GM12892 (cell line): ENCODE measurements around the gene FAAP100.

ENCODE experiments used
- DNase-seq: peaks from one replicate; pipeline ENCODE4 v3.0.0; 2011; ENCODE audit not compliant: insufficient read length
- FAIRE-seq: peaks from 2 replicates; lab custom pipeline; 2011; peaks lifted over from hg19 to GRCh38; lab: Jason Lieb, UNC
- POLR2A ChIP-seq: IDR thresholded peaks from 2 replicates; pipeline ENCODE4 v1.6.1; 2011; ENCODE audit warnings: low read depth, low read length, control low read depth
- POLR2AphosphoS5 ChIP-seq: IDR thresholded peaks from 2 replicates; pipeline ENCODE4 v1.6.1; 2011; ENCODE audit warnings: low read depth, low read length, control low read depth
- TAF1 ChIP-seq: IDR thresholded peaks from 2 replicates; pipeline ENCODE4 v1.6.1; 2011; ENCODE audit warnings: low read depth, mild to moderate bottlenecking, control low read depth, low read length, borderline replicate concordance

Gene FAAP100

DNA sequence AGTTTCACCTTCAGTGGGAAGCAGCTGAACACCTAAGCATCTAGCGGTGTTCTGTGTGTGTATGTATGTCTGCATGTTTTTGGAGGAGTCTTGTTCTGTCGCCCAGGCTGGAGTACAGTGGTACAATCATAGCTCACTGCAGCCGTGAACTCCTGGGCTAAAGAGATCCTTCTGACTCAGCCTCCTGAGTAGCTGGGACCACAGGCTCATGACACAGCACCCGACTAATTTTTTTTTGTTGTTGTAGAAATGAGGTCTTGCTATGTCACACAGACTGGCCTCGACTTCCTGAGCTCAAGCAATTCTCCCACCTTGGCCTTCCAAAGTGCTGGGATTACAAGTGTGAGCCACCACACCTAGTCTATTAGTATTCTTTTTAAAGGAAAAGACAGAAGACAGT, 30.2 kb upstream of the FAAP100 start:
- no peak for FAIRE-seq
- no peak for DNase-seq
- no peak for TF ChIP-seq POLR2A
- no peak for TF ChIP-seq TAF1
- no peak for TF ChIP-seq POLR2AphosphoS5

DNA sequence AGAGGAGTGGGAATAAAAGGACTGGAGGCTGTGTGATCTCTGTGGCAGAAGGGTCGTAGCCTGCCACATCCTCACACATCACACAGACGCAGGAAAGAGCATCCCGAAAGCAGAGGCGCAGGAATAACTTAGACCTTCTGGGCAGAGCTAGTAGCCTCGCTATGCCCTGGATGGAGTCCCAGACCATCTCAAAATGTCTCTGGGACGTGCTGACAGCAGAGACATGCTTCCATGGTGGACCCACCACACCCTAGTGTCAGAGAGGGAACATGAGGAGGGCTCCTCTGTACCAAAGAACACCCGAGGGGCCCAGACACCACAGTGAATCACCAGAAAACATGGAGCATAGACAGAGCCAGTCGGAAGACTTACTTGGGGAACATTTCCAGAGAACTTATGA, 29.6 kb upstream of the FAAP100 start:
- FAIRE-seq (no peak), DNase-seq (no peak)
- TF ChIP-seq POLR2A (no peak), POLR2AphosphoS5 (no peak), TAF1 (no peak)

DNA sequence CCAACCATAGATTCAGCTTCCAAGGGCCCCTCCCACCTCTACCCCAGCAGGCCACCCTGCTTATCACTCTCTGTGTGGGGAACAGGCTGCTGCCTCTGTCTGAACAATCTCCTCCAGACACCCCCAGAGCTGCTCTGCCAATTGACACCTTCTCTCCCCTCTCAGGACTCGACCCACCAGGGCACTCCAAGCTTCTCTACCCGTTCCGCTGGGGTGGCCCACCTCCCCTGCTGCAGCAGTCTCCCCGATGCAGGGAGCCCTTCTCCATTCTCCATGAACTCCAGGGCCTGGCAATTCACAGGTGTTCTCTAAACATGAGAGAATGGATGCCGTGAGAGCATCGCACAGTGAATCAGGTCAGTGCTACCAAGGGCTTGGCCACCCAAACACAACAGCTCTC, 28.3 kb upstream of the FAAP100 start:
- DNase-seq (no peak), FAIRE-seq (no peak)

DNA sequence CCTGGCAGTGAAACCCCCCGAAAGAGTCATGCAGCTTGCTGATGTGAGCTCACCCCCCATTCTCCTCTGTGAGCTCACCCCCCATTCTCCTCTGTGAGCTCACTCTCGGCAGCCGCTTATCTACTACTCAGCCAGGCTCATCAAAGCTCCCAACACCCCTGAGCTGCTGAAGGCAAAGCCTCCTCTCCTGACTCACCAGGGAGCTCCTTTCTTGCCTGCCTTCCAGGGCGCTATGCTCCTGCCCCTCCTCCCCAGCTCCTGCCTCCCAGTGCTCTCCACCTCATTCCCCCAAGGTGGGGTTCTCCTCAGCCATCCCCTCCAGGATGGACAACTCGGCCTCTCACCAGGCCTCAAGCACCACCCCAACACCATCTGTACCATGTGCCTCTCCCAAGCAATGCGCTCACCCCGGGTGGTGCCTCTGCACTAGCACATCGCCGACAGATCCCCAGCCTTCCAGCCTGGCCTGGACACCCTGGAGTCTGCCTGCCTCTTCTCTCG, 27.7 kb upstream of the FAAP100 start:
- no peak for FAIRE-seq

More for the DNA sequence above, 28.3 kb upstream of the FAAP100 start:
- TF ChIP-seq POLR2A (no peak), POLR2AphosphoS5 (no peak), TAF1 (no peak)

DNA sequence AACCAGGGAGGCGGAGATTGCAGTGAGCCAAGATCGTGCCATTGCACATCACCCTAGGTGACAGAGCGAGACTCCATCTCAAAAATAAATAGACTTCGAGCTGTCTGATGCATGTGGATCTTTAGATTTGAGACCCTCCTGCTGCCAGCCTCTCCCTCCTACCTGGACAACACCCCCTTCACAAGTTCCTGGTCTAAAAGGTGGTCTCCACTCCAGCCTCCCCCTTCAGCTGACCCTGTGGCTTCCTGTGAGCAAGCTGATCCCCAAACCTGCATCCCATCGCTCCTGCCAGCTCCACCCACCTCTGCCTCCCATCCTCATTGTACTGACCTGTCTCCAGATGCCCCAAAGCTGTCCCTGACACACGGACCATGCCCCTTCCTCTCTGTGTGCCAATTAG, 27.1 kb upstream of the FAAP100 start:
- FAIRE-seq, result no peak
- TF ChIP-seq POLR2A (no peak), POLR2AphosphoS5 (no peak), TAF1 (no peak)
- DNase-seq, result no peak

More for the DNA sequence above, 27.7 kb upstream of the FAAP100 start:
- DNase-seq, result no peak
- TF ChIP-seq POLR2AphosphoS5 (no peak), POLR2A (no peak), TAF1 (no peak)

DNA sequence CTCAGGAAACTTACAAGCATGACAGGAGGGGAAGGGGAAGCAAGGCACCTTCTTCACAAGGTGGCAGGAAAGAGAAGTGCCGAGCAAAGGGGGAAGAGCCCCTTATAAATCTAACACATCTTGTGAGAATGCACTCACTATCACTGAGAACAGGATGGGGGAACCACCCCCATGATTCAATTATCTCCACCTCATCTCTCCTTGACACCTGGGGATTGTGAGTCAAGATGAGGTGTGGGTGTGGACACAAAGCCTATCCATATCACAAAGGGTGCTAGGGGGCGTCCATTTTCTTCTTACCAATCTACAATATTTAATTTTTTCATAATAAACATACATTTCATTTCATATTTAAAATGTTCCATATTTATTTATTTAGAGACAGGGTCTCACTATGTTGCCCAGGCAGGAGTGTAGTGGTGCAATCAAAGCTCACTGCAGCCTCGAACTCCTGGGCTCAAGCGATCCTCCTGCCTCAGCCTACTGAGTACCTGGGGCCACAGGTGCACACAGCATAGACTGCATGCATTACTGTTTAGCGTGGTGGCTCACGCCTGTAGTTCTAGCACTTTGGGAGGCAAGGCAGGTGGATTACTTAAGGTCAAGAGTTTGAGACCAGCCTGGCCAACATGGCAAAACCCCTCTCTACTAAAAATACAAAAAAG, 26.5 kb upstream of the FAAP100 start:
- FAIRE-seq (no peak), DNase-seq (no peak)
- TF ChIP-seq TAF1 (no peak), POLR2AphosphoS5 (no peak), POLR2A (no peak)

DNA sequence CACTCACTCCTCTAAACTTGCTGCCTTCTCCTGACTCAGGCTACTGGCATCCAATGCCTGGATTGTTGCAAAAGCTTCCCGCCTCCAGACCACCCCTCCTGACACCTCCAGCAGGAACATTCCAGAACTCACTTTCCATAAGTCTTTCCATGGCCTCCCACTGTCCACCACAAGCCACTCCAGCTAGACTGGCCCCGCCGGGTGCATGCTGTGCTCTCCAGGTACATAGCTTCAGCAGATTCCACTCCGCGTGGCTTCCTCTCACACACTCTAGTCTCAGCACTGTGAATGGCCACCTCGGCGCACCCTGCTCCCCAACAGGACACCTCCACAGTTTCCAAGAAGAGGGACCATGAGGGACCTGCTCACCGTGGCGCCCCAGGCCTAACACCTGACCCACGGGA, 25.9 kb upstream of the FAAP100 start:
- no peak for DNase-seq
- no peak for FAIRE-seq
- TF ChIP-seq TAF1, result no peak
- TF ChIP-seq POLR2AphosphoS5, result no peak
- TF ChIP-seq POLR2A, result no peak

DNA sequence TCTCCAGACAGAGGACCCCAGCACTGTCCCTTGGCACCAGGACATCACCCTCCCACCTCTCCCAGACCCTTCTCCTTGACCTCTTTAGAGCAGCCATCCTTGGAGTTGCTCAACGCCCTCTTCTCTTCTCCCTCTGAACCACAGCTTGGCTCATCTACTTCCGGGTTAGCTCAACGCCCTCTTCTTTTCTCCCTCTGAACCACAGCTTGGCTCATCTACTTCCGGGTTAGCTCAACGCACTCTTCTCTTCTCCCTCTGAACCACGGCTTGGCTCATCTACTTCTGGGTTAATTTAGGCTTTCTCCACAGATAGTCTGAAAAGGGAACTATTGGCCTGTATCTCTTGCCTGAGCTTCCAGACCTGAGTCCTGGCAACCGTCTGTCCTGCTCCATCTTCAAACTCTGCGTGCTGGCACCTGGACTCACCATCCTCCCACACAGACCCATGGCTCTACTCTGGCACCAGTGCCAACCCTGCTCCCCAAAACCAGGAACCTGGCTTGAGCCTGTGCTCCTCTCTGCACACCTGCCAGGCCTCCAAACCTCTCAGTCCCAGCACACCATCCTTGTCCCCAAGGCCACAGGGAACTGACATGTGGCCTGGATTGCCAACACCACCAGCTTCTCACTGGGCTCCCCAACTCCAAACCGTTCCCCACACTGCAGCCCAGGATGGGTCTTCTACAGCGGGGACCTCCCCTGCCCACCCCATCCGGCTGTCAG, 25.3 kb upstream of the FAAP100 start:
- TF ChIP-seq POLR2AphosphoS5, result no peak
- no peak for TF ChIP-seq TAF1
- no peak for TF ChIP-seq POLR2A
- FAIRE-seq, result no peak
- no peak for DNase-seq

DNA sequence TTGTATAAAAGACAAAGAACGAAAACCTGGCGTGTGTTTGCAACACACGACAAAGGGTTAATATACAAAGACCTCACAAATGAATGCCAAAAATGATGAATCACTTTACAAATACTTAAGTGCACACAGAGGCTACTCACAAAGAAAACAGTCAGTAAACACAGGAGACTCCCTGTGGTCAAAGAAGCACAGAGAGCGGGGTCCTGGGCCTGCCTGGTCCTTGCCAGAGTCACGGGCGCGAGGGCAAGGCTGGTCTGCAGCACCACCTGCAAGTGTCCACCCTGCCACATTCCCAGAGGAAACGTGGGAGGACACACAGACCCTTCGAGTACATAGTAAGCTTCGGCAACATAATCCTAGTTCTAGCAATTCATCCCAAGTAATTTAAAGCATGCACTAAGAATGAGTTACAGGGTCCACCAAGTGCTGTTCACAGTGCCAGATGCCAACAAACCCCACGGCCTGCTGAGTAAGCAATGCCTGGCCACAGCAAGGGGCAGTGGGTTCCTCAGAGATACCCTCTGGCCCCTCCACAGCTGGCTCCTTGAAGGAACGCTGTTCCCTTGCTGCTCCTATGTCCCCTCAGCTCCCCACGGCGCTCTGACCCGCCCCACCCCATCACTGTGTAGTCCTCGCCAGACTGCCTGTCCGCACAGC, 24.6 kb upstream of the FAAP100 start:
- TF ChIP-seq TAF1 (no peak), POLR2AphosphoS5 (no peak), POLR2A (no peak)
- FAIRE-seq, result no peak
- no peak for DNase-seq

DNA sequence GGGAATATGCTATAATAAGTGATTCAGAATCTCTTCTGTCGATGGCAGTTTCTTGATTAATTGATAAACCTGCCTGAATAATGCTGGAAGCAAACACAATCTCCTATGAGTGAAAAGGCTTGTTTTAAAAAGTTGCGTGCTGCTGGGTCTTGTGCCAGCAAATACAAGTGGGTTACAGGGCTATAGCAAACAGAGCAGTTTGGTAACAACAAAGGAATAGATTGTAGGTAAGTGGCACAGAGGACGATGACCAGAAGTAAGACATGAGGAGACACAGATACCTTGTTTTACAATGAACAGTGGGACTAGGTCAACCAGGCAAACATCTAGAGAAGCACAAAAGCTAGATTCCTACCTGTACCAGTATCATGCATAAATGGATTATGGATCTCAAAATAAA, 23.7 kb upstream of the FAAP100 start:
- FAIRE-seq (no peak), DNase-seq (no peak)
- TF ChIP-seq POLR2AphosphoS5 (no peak), TAF1 (no peak), POLR2A (no peak)

DNA sequence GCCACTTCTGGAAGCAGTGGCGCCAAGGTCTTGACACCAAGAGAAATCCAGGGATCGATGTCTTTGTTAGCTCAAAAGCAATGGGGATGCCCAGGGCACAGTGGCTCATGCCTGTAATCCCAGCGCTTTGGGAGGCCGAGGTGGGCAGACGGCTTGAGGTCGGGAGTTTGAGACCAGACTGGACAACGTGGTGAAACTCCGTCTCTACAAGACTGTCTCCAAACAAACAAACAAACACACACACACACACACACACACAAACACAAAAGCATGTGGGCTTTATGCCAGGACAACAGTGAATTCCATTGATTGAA, 22.4 kb upstream of the FAAP100 start:
- FAIRE-seq, result no peak
- TF ChIP-seq POLR2A (no peak), POLR2AphosphoS5 (no peak), TAF1 (no peak)

More for the DNA sequence above, 22.4 kb upstream of the FAAP100 start:
- no peak for DNase-seq
